HG03457 (cell line): ENCODE measurements around the gene STKLD1.
"Not testable (repeated sequence)": the region's sequence is repeated elsewhere in the genome, so short reads cannot be mapped to it uniquely, and the experiment has no call there.

ENCODE experiments used
- ATAC-seq: cut with Tn5 transposase; IDR thresholded peaks from one replicate; pipeline ENCODE4 v1.9.1; 2021; ENCODE audit warnings: moderate number of reproducible peaks; ENCODE audit not compliant: unreplicated experiment

STKLD1 gene

GRCh38 chr9:133375724-133376654 is at the start of gene STKLD1, which contains the start of gene SURF4:
STKLD1 (plus strand) TSS chr9:133376366; CDS start chr9:133376474, 108 bp downstream.
SURF4 (minus strand) TSS chr9:133376060; CDS start chr9:133375969, 91 bp downstream.
- ATAC-seq = peak; percentile 77

GRCh38 chr9:133327021-133327420 is 49.1 kb upstream of the STKLD1 start:
- ATAC-seq = not testable (repeated sequence)

- no peak for ATAC-seq
Observed at GRCh38 chr9:133327834-133328484, 48.2 kb upstream of the STKLD1 start.

- ATAC-seq = not testable (repeated sequence)
Observed at GRCh38 chr9:133329306-133330156, 46.6 kb upstream of the STKLD1 start.

- ATAC-seq = no peak
Observed at GRCh38 chr9:133331221-133331620, 44.9 kb upstream of the STKLD1 start.

GRCh38 chr9:133331641-133332380 is 44.4 kb upstream of the STKLD1 start:
- no peak for ATAC-seq

- ATAC-seq = no peak
Observed at GRCh38 chr9:133332381-133332730, 43.8 kb upstream of the STKLD1 start.

- no peak for ATAC-seq
Observed at GRCh38 chr9:133333011-133333410, 43.2 kb upstream of the STKLD1 start.

GRCh38 chr9:133333566-133333965 is 42.6 kb upstream of the STKLD1 start:
- no peak for ATAC-seq

- ATAC-seq = no peak
Observed at GRCh38 chr9:133334161-133334560, 42.0 kb upstream of the STKLD1 start.

- ATAC-seq = not testable (repeated sequence)
Observed at GRCh38 chr9:133334888-133335287, 41.3 kb upstream of the STKLD1 start.

- ATAC-seq = peak; percentile 67
Observed at GRCh38 chr9:133335924-133336811, 40.0 kb upstream of the STKLD1 start, which contains the start of gene SURF6. SURF6 (minus strand) TSS chr9:133336188; CDS start chr9:133336132, 56 bp downstream.

- ATAC-seq = no peak
Observed at GRCh38 chr9:133339641-133340040, 36.5 kb upstream of the STKLD1 start.

- no peak for ATAC-seq
Observed at GRCh38 chr9:133340256-133340655, 35.9 kb upstream of the STKLD1 start.

- ATAC-seq = no peak
Observed at GRCh38 chr9:133340916-133341315, 35.2 kb upstream of the STKLD1 start.

- no peak for ATAC-seq
Observed at GRCh38 chr9:133341369-133342068, 34.6 kb upstream of the STKLD1 start.

GRCh38 chr9:133342069-133342406 is 34.1 kb upstream of the STKLD1 start:
- no peak for ATAC-seq

GRCh38 chr9:133342570-133342969 is 33.6 kb upstream of the STKLD1 start:
- ATAC-seq = no peak

- ATAC-seq = no peak
Observed at GRCh38 chr9:133344071-133344470, 32.1 kb upstream of the STKLD1 start.
